NCI-H2107 treated with DMSO at 0.1 percent for 48 hours (cell line): ENCODE results near the gene HPSE2.
"Not testable (repeated sequence)": the region's sequence is repeated elsewhere in the genome, so short reads cannot be mapped to it uniquely, and the experiment has no call there.

Experiments used
- DNase-seq: peaks from one replicate; lab custom pipeline; 2025; ENCODE audit not compliant: unreplicated experiment; lab: John Stamatoyannopoulos, UW

HPSE2 gene

GRCh38 chr10:98921316-98921715, 314.3 kb downstream of the HPSE2 start:
- DNase-seq: no peak

GRCh38 chr10:98920807-98921206, 314.8 kb downstream of the HPSE2 start:
- no peak for DNase-seq

- no peak for DNase-seq
Observed at GRCh38 chr10:98920360-98920759, 315.3 kb downstream of the HPSE2 start.

- DNase-seq: no peak
Observed at GRCh38 chr10:98919899-98920298, 315.8 kb downstream of the HPSE2 start.

DNA sequence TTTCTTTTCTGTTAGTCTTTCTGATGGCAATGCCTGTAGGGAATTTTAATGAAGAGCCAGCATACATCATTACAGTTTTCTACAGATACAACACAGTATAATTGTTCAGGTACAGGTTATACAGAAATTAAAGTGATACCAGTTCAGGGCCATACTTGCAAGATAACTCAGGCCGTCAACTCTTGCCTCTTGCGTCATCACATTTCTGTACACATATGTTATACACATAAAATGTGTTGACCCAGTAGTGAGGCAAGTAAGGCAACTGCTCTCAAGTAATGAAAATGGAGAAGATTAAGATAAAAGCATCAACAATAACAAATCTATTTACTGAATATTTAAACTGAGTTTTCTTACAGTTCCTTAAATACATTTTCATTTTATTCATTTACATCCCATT, 317.8 kb downstream of the HPSE2 start:
- no peak for DNase-seq

DNA sequence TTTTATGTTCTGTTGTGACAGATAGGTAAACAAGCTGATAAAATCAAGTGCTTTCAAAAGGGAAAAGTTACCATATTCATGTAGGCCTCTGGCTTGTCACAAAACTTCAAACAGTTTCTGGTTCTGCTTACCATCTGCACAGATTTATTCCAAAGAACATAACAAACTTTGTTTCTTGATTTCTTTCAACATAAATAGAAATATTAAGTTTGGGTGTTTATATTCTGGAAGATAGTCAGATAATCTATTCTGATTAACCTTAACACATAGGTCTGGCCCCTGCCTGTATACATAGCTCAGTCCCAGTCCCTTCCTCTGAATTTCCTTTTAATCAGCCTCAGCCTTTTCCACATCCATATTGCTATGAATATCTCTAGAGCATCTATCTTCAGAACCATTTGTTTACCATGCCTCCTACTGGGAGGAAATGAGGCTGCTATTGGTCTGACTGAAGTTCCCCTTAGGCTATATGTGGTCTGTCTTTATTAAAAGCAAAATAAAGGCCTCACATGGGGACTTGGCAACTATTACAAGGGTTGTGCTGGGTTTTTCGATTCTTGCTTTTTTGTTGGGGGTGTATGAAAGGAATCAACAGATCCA, 319.0 kb downstream of the HPSE2 start:
- no peak for DNase-seq

DNA sequence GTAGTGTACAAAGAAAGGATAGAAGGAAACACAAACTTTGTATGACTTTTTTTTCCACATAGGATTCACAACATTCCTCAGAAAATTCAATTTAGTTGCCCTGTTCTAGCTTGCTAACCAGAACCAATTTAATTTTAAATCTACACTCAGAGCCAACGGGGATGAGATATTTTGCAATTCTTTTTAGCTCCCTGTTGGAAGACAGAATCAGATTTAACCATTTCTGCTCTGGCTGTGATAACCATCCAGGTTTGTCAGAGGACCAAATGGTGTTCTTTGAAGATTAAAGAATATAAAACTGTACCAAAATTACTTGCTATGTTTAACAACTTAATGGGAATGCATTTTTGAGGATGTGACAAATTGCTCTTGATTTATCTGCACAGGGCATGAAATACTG, 319.7 kb downstream of the HPSE2 start:
- no peak for DNase-seq

- DNase-seq: no peak
Observed at GRCh38 chr10:98910546-98910945, 325.1 kb downstream of the HPSE2 start.

GRCh38 chr10:98910048-98910447, 325.6 kb downstream of the HPSE2 start:
- DNase-seq: no peak

GRCh38 chr10:98908868-98909267, 326.8 kb downstream of the HPSE2 start:
- DNase-seq: no peak

DNA sequence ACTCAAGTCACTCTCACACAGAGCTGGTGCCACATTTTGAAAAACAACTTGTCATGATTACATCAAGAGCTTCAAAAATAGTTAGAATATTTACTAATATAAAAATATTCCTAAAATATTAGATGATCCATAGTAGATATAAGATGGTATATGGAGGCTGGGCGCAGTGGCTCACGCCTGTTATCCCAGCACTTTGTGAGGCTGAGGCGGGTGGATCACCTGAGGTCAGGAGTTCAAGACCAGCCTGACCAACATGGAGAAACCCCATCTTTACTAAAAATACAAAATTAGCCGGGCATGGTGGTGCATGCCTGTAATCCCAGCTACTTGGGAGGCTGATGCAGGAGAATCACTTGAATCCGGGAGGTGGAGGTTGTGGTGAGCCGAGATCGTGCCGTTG, 327.4 kb downstream of the HPSE2 start:
- DNase-seq: not testable (repeated sequence)

- no peak for DNase-seq
Observed at GRCh38 chr10:98901441-98902110, 334.1 kb downstream of the HPSE2 start.

DNA sequence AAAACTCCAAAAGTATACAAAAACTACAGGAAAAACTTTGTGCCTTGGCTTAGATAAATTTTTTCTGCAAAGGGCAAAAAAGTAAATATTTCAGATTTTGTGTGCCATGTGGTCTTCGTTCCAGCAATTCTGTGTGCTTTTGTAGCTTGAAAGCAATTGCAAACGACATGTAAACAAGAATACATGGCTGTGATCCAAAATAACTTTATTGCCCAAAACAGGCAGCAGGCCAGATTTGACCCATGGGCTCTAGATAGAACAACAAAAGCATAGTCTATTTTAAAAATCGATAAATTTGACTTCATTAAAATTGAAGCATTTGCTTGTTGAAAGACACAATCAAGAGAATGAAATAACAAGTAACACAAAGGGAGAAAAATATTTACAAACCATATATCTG, 336.6 kb downstream of the HPSE2 start:
- DNase-seq: no peak

GRCh38 chr10:98892523-98892922, 343.1 kb downstream of the HPSE2 start:
- DNase-seq: no peak

GRCh38 chr10:98886686-98887085, 349.0 kb downstream of the HPSE2 start:
- DNase-seq: no peak

GRCh38 chr10:98885378-98885777, 350.3 kb downstream of the HPSE2 start:
- DNase-seq: no peak

GRCh38 chr10:98881789-98882188, 353.9 kb downstream of the HPSE2 start:
- no peak for DNase-seq

DNA sequence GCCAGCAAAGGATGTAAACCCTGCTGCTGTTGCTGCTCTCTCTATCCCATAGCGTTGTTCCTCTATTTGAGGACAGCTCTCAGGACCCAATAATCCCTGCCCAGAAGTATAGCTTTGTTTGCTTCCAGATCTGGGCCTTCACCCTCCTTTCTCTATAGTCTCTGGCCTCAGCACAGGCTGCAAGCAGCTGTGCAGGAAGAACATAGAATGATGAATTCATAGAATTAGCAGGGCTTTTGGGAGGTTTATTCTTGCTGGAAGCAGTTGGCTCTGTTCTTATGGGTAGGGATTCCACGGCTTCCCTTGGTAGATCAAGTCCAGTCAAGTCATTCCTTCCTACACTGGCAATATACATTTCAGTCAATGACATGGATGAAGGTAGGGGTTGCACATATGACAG, 354.7 kb downstream of the HPSE2 start:
- no peak for DNase-seq

DNA sequence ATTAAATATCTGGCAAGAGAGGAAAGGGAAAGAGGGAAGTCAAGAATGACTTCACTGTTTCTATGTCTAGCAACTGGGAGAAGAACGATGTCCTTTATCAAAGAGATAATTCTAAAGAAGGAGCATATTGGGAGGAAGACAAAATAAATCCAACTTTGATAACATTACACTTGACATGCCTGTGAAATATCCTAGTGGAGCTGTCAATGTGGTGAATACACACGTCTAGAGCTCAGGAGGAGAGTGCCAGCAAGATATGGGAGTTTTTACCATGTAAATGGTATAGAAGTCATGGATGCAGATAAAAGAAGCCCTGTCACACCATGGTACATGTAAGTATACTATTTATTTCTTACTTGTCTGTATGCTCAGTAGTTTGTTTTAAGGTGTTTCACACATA, 356.7 kb downstream of the HPSE2 start:
- no peak for DNase-seq

DNA sequence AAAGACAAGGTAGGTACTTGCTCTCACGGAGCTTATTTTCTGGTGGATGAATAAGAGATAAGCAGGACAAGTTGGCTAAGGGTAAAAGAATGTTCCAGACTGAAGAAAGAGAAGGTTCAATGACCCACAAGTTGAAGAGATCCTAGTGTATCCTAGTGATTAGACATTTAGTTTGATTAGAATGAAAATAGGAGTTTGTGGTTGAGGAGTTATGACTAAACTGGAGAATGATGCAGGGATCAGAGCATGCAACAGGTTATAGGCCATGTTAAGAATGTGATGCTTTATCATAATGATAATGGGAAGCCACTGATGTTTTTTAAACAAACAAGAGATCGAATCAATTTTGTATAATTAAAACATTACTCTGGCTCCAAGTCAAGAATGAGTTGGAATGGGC, 357.2 kb downstream of the HPSE2 start:
- DNase-seq: no peak

DNA sequence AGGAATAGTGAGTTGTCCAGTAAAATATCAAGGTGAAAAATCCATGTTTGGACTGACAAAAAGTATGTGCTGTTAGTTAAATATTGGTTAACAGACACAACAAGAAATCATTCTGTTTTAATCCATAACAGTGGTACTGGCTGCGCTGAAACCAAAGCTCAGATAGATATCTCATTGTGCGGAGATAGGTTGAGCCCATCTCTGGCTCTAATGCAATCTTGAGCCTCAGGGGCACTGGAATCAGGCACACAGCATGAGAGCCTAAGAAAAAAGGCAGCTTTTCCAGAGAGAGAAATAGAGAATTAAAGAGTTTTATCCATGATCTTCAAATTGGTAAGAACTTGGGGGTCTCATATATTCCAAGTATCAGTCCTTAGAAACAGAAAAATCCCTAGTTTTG, 373.7 kb downstream of the HPSE2 start:
- DNase-seq: no peak

DNA sequence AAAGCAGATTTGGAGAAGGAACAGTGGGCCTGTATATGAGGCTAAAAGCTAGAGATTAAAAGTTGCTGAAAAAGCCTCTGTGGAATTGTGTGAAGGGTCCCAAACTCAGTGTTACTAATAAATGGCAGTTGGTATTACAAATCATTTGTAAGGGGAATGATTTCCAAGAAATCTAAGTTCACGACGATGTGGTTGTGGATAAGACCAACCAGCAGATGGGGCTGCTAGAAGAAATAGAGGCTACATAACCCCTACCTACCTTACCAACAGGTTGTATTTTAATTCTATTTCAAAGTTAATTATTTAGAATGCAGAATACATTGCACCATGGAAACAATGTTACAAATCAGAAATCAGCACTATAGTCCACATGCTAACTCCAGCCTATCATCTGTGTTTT, 377.1 kb downstream of the HPSE2 start:
- no peak for DNase-seq
